Pancreas (tissue), 10 donors: ENCODE results near the gene INTS1. TPM values are rescaled to one million over a fixed set of nuclear protein-coding genes. Genes with fewer than 3 reads are reported as not detected.

Source experiments
- ATAC-seq, 4 donors: fragments of 200-7000 bp; cut with Tn5 transposase; one replicate each; pipeline versions ENCODE4 v1.8.0 to v1.9.1; 2020; ENCODE audit warnings: mild to moderate bottlenecking in 4 of 4, moderate library complexity in 4 of 4
- DNase-seq, 6 donors: peaks; one replicate each; pipeline ENCODE4 v3.0.0-alpha.2; 2020
- FAIRE-seq: peaks from 2 replicates; lab custom pipeline; 2012; peaks lifted over from hg19 to GRCh38; lab: Jason Lieb, UNC
- H3K27ac ChIP-seq, 4 donors: fragments of 200-600 bp; sonication (generic); 1 replicate in 3 of 4; 2 replicates in 1 of 4; pipeline versions ENCODE4 v1.5.0 to v1.8.0; 2020
- H3K27me3 ChIP-seq, 4 donors: fragments of 200-600 bp; one replicate each; pipeline ENCODE4 v1.8.0; 2021
- H3K36me3 ChIP-seq, 3 donors: fragments of 200-600 bp; sonication (generic) in 1 of 3; one replicate each; pipeline versions ENCODE4 v1.5.0 to v1.8.0; 2020 to 2021
- H3K4me1 ChIP-seq, 3 donors: fragments of 200-600 bp; one replicate each; pipeline ENCODE4 v1.8.0; 2021
- H3K4me3 ChIP-seq, 4 donors: fragments of 200-600 bp; sonication (generic) in 2 of 4; one replicate each; pipeline versions ENCODE4 v1.5.0 to v1.8.0; 2020 to 2021
- H3K9me3 ChIP-seq, 4 donors: fragments of 200-600 bp; one replicate each; pipeline ENCODE4 v1.8.0; 2021
- WGBS, 2 donors: extraction: QIAGEN DNeasy Blood & Tissue Kit; methylation state at CpG; one replicate each; pipeline ENCODE4 v1.1.7; 2013; 5-methylcytosine and 5-hydroxymethylcytosine counted together
- intact Hi-C, 3 donors: fragments of 100-400 bp; cut with DNase I; formaldehyde crosslinking; loops; one replicate each; pipeline versions ENCODE4 v1.11.1 to v1.14.2; 2022
- polyA plus RNA-seq, 2 donors: library from polyadenylated mRNA; stranded (reverse); fragments of 200-250 nt; gene quantifications; one replicate each; pipeline ENCODE4 v1.2.3, GENCODE V29; 2013
- total RNA-seq, 6 donors: library from RNA; stranded (reverse); fragmentation: NEBNext Ultra II Directional in 4 of 6; extraction: Animal tissue kit (Norgen Biotek cat#: 25700) in 4 of 6; gene quantifications; one replicate each; pipeline versions ENCODE4 v1.2.1 to v1.2.4, GENCODE V29; 2021 to 2023
- TF ChIP-seq, protein P1 (sequence below), 4 donors: fragments of 200-600 bp; sonication (generic) in 3 of 4; IDR thresholded peaks; one replicate each; pipeline versions ENCODE4 v1.5.0 to v1.8.0; 2021; ENCODE audit warnings: antibody characterized with exemption in 4 of 4
- donor health status: healthy with polysubstance abuse.
- donor health status: DM: no; HTN: no; CAD: no; lungs with moderate emphysema.
- donor health status: DM: no; HTN: no; CAD: no.
- donor health status: control.
- donor health status: control.
- donor health status: Bipolar disorder and iron deficiency.
- donor health status: DM: yes; HTN: yes; CAD: no.
- donor health status: DM: no; HTN: no; CAD: no.
- donor health status: DM: no; HTN: no; CAD: no.
- donor health status: DM: yes; HTN: yes; CAD: no.

Gene INTS1
- total and polyA plus RNA-seq, 8 donors = 45.0 to 166 (median 62.2) TPM

DNA sequence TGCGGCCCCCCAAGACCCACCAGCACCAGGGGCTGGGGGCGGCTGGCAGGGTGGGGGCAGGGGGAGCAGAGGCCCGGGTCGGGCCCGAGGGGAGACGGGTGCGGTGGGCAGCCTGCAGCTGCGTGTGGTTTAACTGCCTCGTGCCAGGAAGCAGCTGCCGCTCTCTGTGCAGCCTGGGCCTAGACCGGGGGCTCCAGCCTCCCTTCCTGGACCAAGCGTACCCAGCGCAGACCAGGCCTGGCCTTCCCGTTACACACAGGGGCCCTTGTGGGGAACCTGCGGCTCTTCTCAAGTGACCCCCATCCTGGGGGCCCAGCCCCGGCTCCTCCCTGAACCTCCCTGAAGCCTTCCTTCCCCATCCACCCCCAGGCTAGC lies 6.6 kb upstream of the INTS1 start:
- FAIRE-seq (no peak), ATAC-seq (no peak), DNase-seq (peak in 2 of 6 donors; percentile 42 to 70)
- WGBS, 2 donors = 83 to 86% methylated on average over 16 of the region's 16 CpGs
- no peaks in the 10 kb centered on the region for H3K27me3 ChIP-seq
- intact Hi-C loops = loop anchor here in 1 of 3 donors (5.0 kb wide), 1 partner anchor 47 kb away; the partner anchor contains the start of gene TMEM184A
- no peaks in the 10 kb centered on the region for H3K36me3 ChIP-seq
- no peak overlapping the region for H3K27ac ChIP-seq
- H3K4me3 ChIP-seq = no peak overlapping the region
- peaks cover 4 to 8% (median 4%) of the 10 kb centered on the region in 3 donors for H3K4me1 ChIP-seq
- TF ChIP-seq, protein P1, sequence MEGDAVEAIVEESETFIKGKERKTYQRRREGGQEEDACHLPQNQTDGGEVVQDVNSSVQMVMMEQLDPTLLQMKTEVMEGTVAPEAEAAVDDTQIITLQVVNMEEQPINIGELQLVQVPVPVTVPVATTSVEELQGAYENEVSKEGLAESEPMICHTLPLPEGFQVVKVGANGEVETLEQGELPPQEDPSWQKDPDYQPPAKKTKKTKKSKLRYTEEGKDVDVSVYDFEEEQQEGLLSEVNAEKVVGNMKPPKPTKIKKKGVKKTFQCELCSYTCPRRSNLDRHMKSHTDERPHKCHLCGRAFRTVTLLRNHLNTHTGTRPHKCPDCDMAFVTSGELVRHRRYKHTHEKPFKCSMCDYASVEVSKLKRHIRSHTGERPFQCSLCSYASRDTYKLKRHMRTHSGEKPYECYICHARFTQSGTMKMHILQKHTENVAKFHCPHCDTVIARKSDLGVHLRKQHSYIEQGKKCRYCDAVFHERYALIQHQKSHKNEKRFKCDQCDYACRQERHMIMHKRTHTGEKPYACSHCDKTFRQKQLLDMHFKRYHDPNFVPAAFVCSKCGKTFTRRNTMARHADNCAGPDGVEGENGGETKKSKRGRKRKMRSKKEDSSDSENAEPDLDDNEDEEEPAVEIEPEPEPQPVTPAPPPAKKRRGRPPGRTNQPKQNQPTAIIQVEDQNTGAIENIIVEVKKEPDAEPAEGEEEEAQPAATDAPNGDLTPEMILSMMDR (IDR thresholded peaks at IDR 0.05) = no peak
- H3K9me3 ChIP-seq = no peaks in the 10 kb centered on the region

DNA sequence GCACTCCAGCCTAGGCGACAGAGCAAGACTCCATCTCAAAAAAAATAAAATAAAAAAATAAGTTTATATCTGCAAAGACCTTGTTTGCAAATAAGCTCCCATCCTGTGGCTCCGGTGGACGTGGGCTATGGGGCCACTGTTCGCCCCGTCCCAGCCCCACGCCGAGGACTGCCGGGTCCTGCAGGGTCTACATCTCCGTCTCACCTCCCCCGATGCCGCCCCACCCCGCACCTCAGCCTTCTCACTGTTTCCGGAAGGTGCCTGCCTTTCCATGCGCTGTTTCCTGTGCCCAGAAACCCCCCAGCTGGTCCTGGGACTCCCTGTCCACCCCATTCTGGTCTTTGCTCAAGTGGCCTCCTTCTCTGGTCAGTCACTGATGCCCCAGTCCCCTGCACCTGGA lies 5.0 kb upstream of the INTS1 start:
- 97% methylated on average over 14 of the region's 14 CpGs for WGBS, 2 donors
- ATAC-seq (no peak), FAIRE-seq (no peak)

DNA sequence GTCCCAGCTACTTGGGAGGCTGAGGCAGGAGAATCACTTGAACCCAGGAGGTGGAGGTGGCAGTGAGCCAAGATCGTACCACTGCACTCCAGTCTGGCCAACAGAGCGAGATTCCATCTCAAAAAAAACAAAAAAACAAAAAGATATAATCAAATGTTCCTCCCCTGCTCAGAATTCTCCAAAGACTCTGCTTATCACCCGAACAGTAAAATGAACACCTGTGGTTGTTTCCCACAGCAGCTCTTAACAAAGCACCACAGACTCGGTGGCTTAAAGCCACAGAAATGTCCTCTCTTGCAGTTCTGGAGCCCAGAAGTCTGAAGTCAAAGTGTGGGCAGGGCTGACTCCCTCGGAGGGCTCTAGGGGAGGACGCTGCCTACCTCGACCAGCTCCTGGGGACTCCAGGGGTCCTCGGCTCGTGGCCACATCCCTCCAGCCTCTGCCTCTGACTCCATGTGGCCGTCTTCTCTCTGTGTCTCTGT lies 4.1 kb upstream of the INTS1 start:
- DNase-seq = peak in 5 of 6 donors; percentile 54 to 75 (median 60)
- peak; percentile 18 to 49 (median 31) for ATAC-seq
- Histone ChIP-seq H3K4me3 (peak overlapping the region in 1 of 4 donors; percentile 20), H3K36me3 (no peaks in the 10 kb centered on the region), H3K27ac (peak overlapping the region; percentile 64 to 82 (median 72)), H3K27me3 (no peaks in the 10 kb centered on the region), H3K4me1 (peaks cover 4 to 10% (median 7%) of the 10 kb centered on the region in 3 donors), H3K9me3 (no peaks in the 10 kb centered on the region)
- no peak for FAIRE-seq
- intact Hi-C loops = loop anchor here in 1 of 3 donors (10.0 kb wide), 1 partner anchor 64 kb away; no protein-coding TSS in a partner anchor
- TF ChIP-seq, protein P1 (IDR thresholded peaks at IDR 0.05) = no peak
- 28 to 31% methylated on average over 10 of the region's 10 CpGs for WGBS, 2 donors

More for the DNA sequence above, 5.0 kb upstream of the INTS1 start:
- Histone ChIP-seq H3K27ac (no peak overlapping the region), H3K27me3 (no peaks in the 10 kb centered on the region), H3K4me1 (peaks cover 4 to 8% (median 4%) of the 10 kb centered on the region in 3 donors), H3K36me3 (no peaks in the 10 kb centered on the region), H3K9me3 (no peaks in the 10 kb centered on the region), H3K4me3 (no peak overlapping the region)
- TF ChIP-seq, protein P1 (IDR thresholded peaks at IDR 0.05) = no peak
- DNase-seq = no peak
- intact Hi-C loops = loop anchor here in 1 of 3 donors (10.0 kb wide), 1 partner anchor 64 kb away; no protein-coding TSS in a partner anchor

DNA sequence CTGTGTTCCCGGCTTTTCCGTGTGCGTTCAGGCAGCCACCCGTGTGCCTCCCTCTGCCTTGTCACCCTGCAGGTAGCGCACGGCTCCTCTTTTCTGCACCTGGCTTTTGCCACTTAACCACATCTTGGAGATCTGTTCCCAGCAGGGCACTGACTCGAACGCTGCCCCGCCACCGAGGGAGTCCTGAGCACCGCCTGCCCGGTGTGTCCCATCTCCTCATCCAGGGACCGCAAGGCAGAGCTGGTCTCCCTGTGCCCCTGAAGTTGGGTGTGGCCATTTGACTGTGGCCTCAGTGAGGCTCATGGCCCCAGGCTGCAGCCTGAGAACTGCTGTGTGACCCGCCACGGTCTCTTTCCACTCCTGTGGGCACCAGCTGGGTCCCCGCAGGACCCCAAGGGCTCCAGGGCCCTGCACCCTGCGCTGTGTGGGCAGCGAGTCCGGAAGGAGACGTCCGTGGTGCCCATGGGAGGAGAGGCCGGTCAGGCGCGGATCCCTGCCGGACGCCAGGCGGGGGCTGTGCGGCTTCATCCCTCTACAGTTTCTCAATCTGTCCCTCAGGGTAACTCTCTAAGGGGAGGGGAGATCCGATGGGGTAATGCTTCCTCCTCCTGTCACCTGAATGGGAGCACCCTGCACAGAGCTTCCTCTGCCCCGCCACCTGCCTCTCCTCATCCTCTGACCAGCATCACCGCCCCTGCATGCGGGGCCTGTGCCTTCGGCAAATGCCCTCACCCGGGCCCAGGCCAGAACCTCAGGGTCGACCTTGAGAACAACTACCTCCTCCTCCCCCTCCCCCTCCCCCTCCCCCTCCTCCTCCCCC lies 1.8 kb upstream of the INTS1 start:
- Histone ChIP-seq H3K4me1 (peaks cover 4 to 17% (median 12%) of the 10 kb centered on the region in 3 donors), H3K27me3 (no peaks in the 10 kb centered on the region), H3K9me3 (no peaks in the 10 kb centered on the region), H3K36me3 (no peaks in the 10 kb centered on the region), H3K27ac (peak overlapping the region in 2 of 4 donors; percentile 15 to 41), H3K4me3 (no peak overlapping the region)
- 72 to 74% methylated on average over 35 of the region's 35 CpGs for WGBS, 2 donors
- intact Hi-C loops = loop anchor here in 1 of 3 donors (10.0 kb wide), 1 partner anchor 61 kb away; no protein-coding TSS in a partner anchor
- no peak for ATAC-seq
- TF ChIP-seq, protein P1 (IDR thresholded peaks at IDR 0.05) = no peak
- DNase-seq = peak in 5 of 6 donors; percentile 58 to 90 (median 69)
- FAIRE-seq = no peak
